Measurements from ENCODE around the gene COL21A1. TPM values are rescaled to one million over a fixed set of nuclear protein-coding genes. Genes with fewer than 3 reads are reported as not detected.
A peak's percentile ranks its signal among the peaks of the same experiment; 100 is the strongest.

The COL21A1 gene
- total RNA-seq, 1 donor from 2014 or later, result 0.57 TPM

DNA sequence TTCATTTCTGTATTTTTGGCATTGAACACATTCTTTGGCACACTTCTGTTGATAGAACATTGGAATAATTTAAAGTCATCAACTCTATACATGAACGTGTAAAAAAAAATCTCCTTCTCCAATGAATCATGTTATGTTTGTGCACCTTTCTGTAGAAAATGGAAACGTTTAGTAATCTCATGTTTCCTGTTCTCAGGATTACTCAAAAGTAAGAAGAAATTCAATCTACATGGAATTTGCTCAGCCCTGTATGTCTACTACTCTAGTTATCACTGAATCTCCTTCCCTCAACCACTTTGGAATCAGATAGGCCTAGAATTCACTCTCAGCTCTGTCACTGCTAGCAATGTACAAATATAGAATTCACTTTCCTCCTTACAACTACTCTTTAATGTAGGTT is 103.6 kb downstream of the COL21A1 start:
- Histone ChIP-seq H3K4me3 (ENCODE audit: insufficient read depth, low read depth, low read length) (no peak overlapping the region), H4K20me1 (ENCODE audit: insufficient read depth, low read length) (no peaks in the 10 kb centered on the region), H3K9ac (ENCODE audit: low read length) (no peak overlapping the region), H3K9me3 (ENCODE audit: insufficient read depth, low read depth, low read length) (no peaks in the 10 kb centered on the region), H3K4me2 (ENCODE audit: low read length) (no peak overlapping the region), H3K27me3 (ENCODE audit: insufficient read depth, low read length) (no peaks in the 10 kb centered on the region), H3K27ac (ENCODE audit: low read depth, low read length) (peak overlapping the region; percentile 9), H3K36me3 (ENCODE audit: insufficient read depth, low read length) (no peaks in the 10 kb centered on the region), H3K4me1 (ENCODE audit: insufficient read depth, low read length) (peaks cover 5% of the 10 kb centered on the region), H3K79me2 (ENCODE audit: insufficient read depth, low read length) (no peaks in the 10 kb centered on the region), H2AFZ (ENCODE audit: low read depth, low read length) (no peak overlapping the region)
- H3K27ac Mint-ChIP-seq (ENCODE audit: unreplicated experiment), result no peak overlapping the region
- no peak overlapping the region for H3K4me3 Mint-ChIP-seq (ENCODE audit: unreplicated experiment)
- H3K4me1 Mint-ChIP-seq (ENCODE audit: low read depth, unreplicated experiment), result peaks cover 16% of the 10 kb centered on the region
- FAIRE-seq (no peak), DNase-seq (ENCODE audit: low read depth) (no peak)
- H3K36me3 Mint-ChIP-seq (ENCODE audit: low read depth, unreplicated experiment), result no peaks in the 10 kb centered on the region
- no peaks in the 10 kb centered on the region for H3K9me3 Mint-ChIP-seq (ENCODE audit: unreplicated experiment)
- no peaks in the 10 kb centered on the region for H3K27me3 Mint-ChIP-seq (ENCODE audit: low read depth, unreplicated experiment)
- TF ChIP-seq CTCF (IDR thresholded peaks at IDR 0.05; ENCODE audit: insufficient read depth, low read depth, low read length) (no peak), EZH2 (IDR thresholded peaks at IDR 0.05; ENCODE audit: insufficient read depth, low read length) (no peak)

- Histone ChIP-seq H3K9me3 (ENCODE audit: insufficient read depth, low read depth, low read length) (no peaks in the 10 kb centered on the region), H3K9ac (ENCODE audit: low read length) (no peak overlapping the region), H3K4me1 (ENCODE audit: insufficient read depth, low read length) (peaks cover 5% of the 10 kb centered on the region), H3K36me3 (ENCODE audit: insufficient read depth, low read length) (no peaks in the 10 kb centered on the region), H3K4me2 (ENCODE audit: low read length) (no peak overlapping the region), H3K27ac (ENCODE audit: low read depth, low read length) (no peak overlapping the region), H4K20me1 (ENCODE audit: insufficient read depth, low read length) (no peaks in the 10 kb centered on the region), H2AFZ (ENCODE audit: low read depth, low read length) (no peak overlapping the region), H3K27me3 (ENCODE audit: insufficient read depth, low read length) (no peaks in the 10 kb centered on the region), H3K79me2 (ENCODE audit: insufficient read depth, low read length) (no peaks in the 10 kb centered on the region), H3K4me3 (ENCODE audit: insufficient read depth, low read depth, low read length) (no peak overlapping the region)
- peaks cover 10% of the 10 kb centered on the region for H3K4me1 Mint-ChIP-seq (ENCODE audit: low read depth, unreplicated experiment)
- DNase-seq (ENCODE audit: low read depth), result no peak
- no peaks in the 10 kb centered on the region for H3K36me3 Mint-ChIP-seq (ENCODE audit: low read depth, unreplicated experiment)
- no peaks in the 10 kb centered on the region for H3K9me3 Mint-ChIP-seq (ENCODE audit: unreplicated experiment)
- no peak overlapping the region for H3K4me3 Mint-ChIP-seq (ENCODE audit: unreplicated experiment)
- FAIRE-seq, result no peak
- TF ChIP-seq EZH2 (IDR thresholded peaks at IDR 0.05; ENCODE audit: insufficient read depth, low read length), result no peak
- no peak for TF ChIP-seq CTCF (IDR thresholded peaks at IDR 0.05; ENCODE audit: insufficient read depth, low read depth, low read length)
- H3K27ac Mint-ChIP-seq (ENCODE audit: unreplicated experiment), result no peak overlapping the region
- no peaks in the 10 kb centered on the region for H3K27me3 Mint-ChIP-seq (ENCODE audit: low read depth, unreplicated experiment)
Observed at GRCh38 chr6:56140090-56140489, 107.3 kb downstream of the COL21A1 start.

GRCh38 chr6:56115715-56116114 is 131.7 kb downstream of the COL21A1 start:
- DNase-seq (ENCODE audit: low read depth) (no peak), FAIRE-seq (no peak)
- Mint-ChIP-seq H3K36me3 (ENCODE audit: low read depth, unreplicated experiment) (peaks cover 1% of the 10 kb centered on the region), H3K27me3 (ENCODE audit: low read depth, unreplicated experiment) (no peaks in the 10 kb centered on the region), H3K4me3 (ENCODE audit: unreplicated experiment) (no peak overlapping the region), H3K4me1 (ENCODE audit: low read depth, unreplicated experiment) (no peaks in the 10 kb centered on the region), H3K27ac (ENCODE audit: unreplicated experiment) (no peak overlapping the region), H3K9me3 (ENCODE audit: unreplicated experiment) (no peaks in the 10 kb centered on the region)
- no peaks in the 10 kb centered on the region for H3K9me3 ChIP-seq (ENCODE audit: insufficient read depth, low read depth, low read length)
- TF ChIP-seq EZH2 (IDR thresholded peaks at IDR 0.05; ENCODE audit: insufficient read depth, low read length), result no peak
- TF ChIP-seq CTCF (IDR thresholded peaks at IDR 0.05; ENCODE audit: insufficient read depth, low read depth, low read length), result no peak
- H3K4me1 ChIP-seq (ENCODE audit: insufficient read depth, low read length), result no peaks in the 10 kb centered on the region
- no peaks in the 10 kb centered on the region for H3K27me3 ChIP-seq (ENCODE audit: insufficient read depth, low read length)
- H3K4me3 ChIP-seq (ENCODE audit: insufficient read depth, low read depth, low read length), result no peak overlapping the region
- H3K9ac ChIP-seq (ENCODE audit: low read length), result no peak overlapping the region
- H3K79me2 ChIP-seq (ENCODE audit: insufficient read depth, low read length), result no peaks in the 10 kb centered on the region
- H3K36me3 ChIP-seq (ENCODE audit: insufficient read depth, low read length), result no peaks in the 10 kb centered on the region
- H4K20me1 ChIP-seq (ENCODE audit: insufficient read depth, low read length), result no peaks in the 10 kb centered on the region
- no peak overlapping the region for H3K4me2 ChIP-seq (ENCODE audit: low read length)
- H2AFZ ChIP-seq (ENCODE audit: low read depth, low read length), result no peak overlapping the region
- H3K27ac ChIP-seq (ENCODE audit: low read depth, low read length), result no peak overlapping the region
